GM19452 (cell line): ENCODE results near the gene COA5.
"Not testable (repeated sequence)": the region's sequence is repeated elsewhere in the genome, so short reads cannot be mapped to it uniquely, and the experiment has no call there.

ENCODE experiments used
- ATAC-seq: cut with Tn5 transposase; IDR thresholded peaks from one replicate; pipeline ENCODE4 v1.9.1; 2021; ENCODE audit not compliant: unreplicated experiment

COA5 gene

GRCh38 chr2:98607104-98607503 lies 1.2 kb downstream of the COA5 start:
- ATAC-seq: no peak

GRCh38 chr2:98606431-98606830 lies 1.9 kb downstream of the COA5 start:
- ATAC-seq: no peak

GRCh38 chr2:98605076-98605475 lies 3.2 kb downstream of the COA5 start:
- ATAC-seq: no peak

GRCh38 chr2:98604547-98604946 lies 3.8 kb downstream of the COA5 start:
- ATAC-seq: no peak

- ATAC-seq: no peak
Observed at GRCh38 chr2:98601532-98602132, 6.7 kb downstream of the COA5 start.

GRCh38 chr2:98598781-98599428 lies 9.4 kb downstream of the COA5 start:
- ATAC-seq: no peak

- not testable (repeated sequence) for ATAC-seq
Observed at GRCh38 chr2:98594665-98595064, 13.6 kb downstream of the COA5 start.

- ATAC-seq: no peak
Observed at GRCh38 chr2:98592565-98592964, 15.7 kb downstream of the COA5 start.

- ATAC-seq: no peak
Observed at GRCh38 chr2:98589489-98589888, 18.8 kb downstream of the COA5 start.

GRCh38 chr2:98588880-98589431 lies 19.4 kb downstream of the COA5 start:
- ATAC-seq: no peak

- no peak for ATAC-seq
Observed at GRCh38 chr2:98586551-98587140, 21.7 kb downstream of the COA5 start.

- no peak for ATAC-seq
Observed at GRCh38 chr2:98585386-98585785, 22.9 kb downstream of the COA5 start.

- ATAC-seq: no peak
Observed at GRCh38 chr2:98583816-98584618, 24.3 kb downstream of the COA5 start.

- ATAC-seq: no peak
Observed at GRCh38 chr2:98583276-98583675, 25.0 kb downstream of the COA5 start.

GRCh38 chr2:98582523-98582922 lies 25.8 kb downstream of the COA5 start:
- no peak for ATAC-seq

- ATAC-seq: no peak
Observed at GRCh38 chr2:98580656-98581284, 27.5 kb downstream of the COA5 start.

GRCh38 chr2:98579926-98580325 lies 28.4 kb downstream of the COA5 start:
- ATAC-seq: no peak

- no peak for ATAC-seq
Observed at GRCh38 chr2:98578231-98578630, 30.1 kb downstream of the COA5 start.

GRCh38 chr2:98577313-98577712 lies 31.0 kb downstream of the COA5 start:
- no peak for ATAC-seq

- ATAC-seq: no peak
Observed at GRCh38 chr2:98576666-98577312, 31.5 kb downstream of the COA5 start.

GRCh38 chr2:98573426-98573825 lies 34.9 kb downstream of the COA5 start:
- no peak for ATAC-seq
